HG03025 (cell line): ENCODE measurements around the gene TBRG4.
"Not testable (repeated sequence)": the region's sequence is repeated elsewhere in the genome, so short reads cannot be mapped to it uniquely, and the experiment has no call there.

ENCODE experiments used
- ATAC-seq: cut with Tn5 transposase; IDR thresholded peaks from one replicate; pipeline ENCODE4 v1.9.1; 2021; ENCODE audit warnings: mild to moderate bottlenecking, moderate library complexity; ENCODE audit not compliant: unreplicated experiment, low FRiP score

Gene TBRG4

GRCh38 chr7:45118889-45119331 lies 7.4 kb upstream of the TBRG4 start:
- ATAC-seq, result no peak

- no peak for ATAC-seq
Observed at GRCh38 chr7:45118292-45118691, 6.8 kb upstream of the TBRG4 start.

GRCh38 chr7:45117582-45117981 lies 6.1 kb upstream of the TBRG4 start:
- no peak for ATAC-seq

GRCh38 chr7:45116048-45116447 lies 4.6 kb upstream of the TBRG4 start:
- no peak for ATAC-seq

GRCh38 chr7:45114926-45115325 lies 3.4 kb upstream of the TBRG4 start:
- no peak for ATAC-seq

- ATAC-seq, result not testable (repeated sequence)
Observed at GRCh38 chr7:45114257-45114656, 2.8 kb upstream of the TBRG4 start.

- ATAC-seq, result no peak
Observed at GRCh38 chr7:45112648-45113047, 1.2 kb upstream of the TBRG4 start.

GRCh38 chr7:45108863-45109262 lies 2.6 kb downstream of the TBRG4 start:
- ATAC-seq, result no peak

GRCh38 chr7:45107356-45107755 lies 4.1 kb downstream of the TBRG4 start:
- ATAC-seq, result no peak

GRCh38 chr7:45106820-45107219 lies 4.7 kb downstream of the TBRG4 start:
- ATAC-seq, result no peak

GRCh38 chr7:45105588-45106188 lies 5.8 kb downstream of the TBRG4 start:
- ATAC-seq, result no peak

- no peak for ATAC-seq
Observed at GRCh38 chr7:45104844-45105587, 6.5 kb downstream of the TBRG4 start.

- no peak for ATAC-seq
Observed at GRCh38 chr7:45103958-45104843, 7.3 kb downstream of the TBRG4 start.

GRCh38 chr7:45102785-45103712 lies 8.4 kb downstream of the TBRG4 start:
- ATAC-seq, result no peak

GRCh38 chr7:45101748-45102147 lies 9.7 kb downstream of the TBRG4 start:
- ATAC-seq, result no peak

GRCh38 chr7:45100761-45101480 lies 10.6 kb downstream of the TBRG4 start:
- no peak for ATAC-seq

- no peak for ATAC-seq
Observed at GRCh38 chr7:45099891-45100760, 11.4 kb downstream of the TBRG4 start.

GRCh38 chr7:45098983-45099839 lies 12.3 kb downstream of the TBRG4 start:
- no peak for ATAC-seq
